GM12873 (cell line): ENCODE measurements around the gene EXOC5.

Experiments
- TF ChIP-seq, protein P1 (sequence below): IDR thresholded peaks from 2 replicates; pipeline ENCODE4 v1.5.1; 2012; ENCODE audit warnings: low read depth, mild to moderate bottlenecking, moderate library complexity, low read length, control low read depth; ENCODE audit not compliant: insufficient read depth; ENCODE audit errors: missing control alignments

Gene EXOC5

DNA sequence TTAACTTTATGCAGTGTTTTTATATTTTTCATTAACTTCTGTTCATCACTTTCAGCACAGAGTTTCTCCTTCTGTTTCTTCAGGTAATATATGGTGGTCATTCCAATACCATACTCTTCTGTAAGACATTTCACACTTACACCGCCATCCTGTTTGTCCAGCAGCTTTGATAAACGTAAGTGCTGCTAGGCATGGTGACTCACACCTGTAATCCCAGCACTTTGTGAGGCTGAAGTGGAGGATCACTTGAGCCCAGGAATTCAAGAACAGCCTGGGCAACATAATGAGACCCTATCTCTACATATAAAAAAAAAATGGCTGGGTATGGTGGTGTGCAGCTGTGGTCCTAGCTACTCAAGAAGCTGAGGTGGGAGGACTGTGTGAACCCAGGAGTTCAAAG, 55.8 kb downstream of the EXOC5 start:
- TF ChIP-seq, protein P1, sequence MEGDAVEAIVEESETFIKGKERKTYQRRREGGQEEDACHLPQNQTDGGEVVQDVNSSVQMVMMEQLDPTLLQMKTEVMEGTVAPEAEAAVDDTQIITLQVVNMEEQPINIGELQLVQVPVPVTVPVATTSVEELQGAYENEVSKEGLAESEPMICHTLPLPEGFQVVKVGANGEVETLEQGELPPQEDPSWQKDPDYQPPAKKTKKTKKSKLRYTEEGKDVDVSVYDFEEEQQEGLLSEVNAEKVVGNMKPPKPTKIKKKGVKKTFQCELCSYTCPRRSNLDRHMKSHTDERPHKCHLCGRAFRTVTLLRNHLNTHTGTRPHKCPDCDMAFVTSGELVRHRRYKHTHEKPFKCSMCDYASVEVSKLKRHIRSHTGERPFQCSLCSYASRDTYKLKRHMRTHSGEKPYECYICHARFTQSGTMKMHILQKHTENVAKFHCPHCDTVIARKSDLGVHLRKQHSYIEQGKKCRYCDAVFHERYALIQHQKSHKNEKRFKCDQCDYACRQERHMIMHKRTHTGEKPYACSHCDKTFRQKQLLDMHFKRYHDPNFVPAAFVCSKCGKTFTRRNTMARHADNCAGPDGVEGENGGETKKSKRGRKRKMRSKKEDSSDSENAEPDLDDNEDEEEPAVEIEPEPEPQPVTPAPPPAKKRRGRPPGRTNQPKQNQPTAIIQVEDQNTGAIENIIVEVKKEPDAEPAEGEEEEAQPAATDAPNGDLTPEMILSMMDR = no peak

DNA sequence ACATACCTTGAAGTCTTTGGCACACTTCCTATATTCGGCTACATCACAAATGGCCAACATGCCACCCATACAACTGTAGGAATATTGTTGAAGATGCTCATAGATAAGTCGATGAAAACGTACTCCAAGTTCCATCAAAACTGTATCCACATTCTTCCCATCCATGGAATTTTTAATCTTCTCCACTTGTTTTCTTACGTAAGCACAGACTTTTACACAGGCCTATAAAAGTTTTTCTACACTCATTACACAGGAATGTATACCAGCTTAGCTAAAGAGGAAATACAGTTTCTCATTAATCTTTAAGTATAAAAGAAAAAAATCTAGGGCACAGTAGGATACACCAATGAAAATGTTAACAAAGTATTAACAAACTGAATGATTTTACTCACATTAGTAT, 59.1 kb downstream of the EXOC5 start:
- TF ChIP-seq, protein P1 = no peak

DNA sequence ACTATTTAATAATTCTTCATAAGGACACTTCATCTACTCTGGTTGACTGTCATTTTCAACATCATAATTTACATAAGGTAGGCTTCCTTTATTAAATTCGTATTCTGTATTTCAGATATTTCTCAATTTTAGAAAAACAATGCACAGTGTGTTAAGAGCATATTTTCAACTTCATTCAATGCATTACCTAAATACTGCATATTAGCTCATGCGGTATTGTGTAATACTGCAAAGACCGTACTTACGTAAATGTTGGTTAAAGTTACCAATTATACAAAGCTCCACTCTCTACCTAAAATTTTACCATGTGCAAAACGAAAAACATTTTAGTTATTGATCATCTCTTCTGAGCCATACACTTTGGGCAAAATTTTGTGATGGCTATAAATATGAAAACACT, 62.8 kb downstream of the EXOC5 start:
- TF ChIP-seq, protein P1 = no peak

DNA sequence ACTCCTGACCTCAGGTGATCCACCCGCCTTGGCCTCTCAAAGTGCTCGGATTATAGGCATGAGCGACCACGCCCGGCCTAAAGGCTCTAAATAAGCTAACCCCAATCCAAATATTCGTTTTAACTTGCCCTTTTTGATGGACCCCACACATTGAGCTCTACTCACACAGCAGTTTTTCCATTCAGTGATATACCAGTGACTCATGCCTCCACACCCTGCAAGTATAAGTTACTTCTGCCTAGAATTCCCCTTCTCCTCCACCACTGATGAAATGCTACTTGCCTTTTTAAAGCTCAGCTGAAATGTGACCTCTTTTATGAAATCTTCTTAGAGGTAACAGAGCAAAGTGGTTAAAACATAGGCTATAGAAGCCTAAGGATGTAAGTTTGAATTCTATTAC, 68.8 kb downstream of the EXOC5 start:
- TF ChIP-seq, protein P1 = no peak

DNA sequence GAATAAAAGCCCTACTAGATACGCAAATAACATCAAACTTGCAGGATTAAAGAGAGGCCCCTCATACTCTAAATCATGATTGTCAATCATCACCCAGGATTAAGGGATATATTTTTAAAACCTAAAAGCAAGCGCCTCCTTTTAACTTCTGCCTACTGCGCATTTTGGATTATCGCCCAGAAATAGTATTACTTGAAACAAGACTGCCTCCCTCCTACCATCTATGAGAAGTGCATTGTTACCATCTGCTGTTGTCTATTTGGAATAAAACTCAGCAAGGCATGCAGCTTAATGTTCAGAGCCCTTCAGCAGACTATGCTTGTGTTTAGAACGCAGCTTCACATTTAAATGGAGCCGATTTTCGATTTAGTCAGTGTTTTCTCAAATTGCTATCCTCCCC, 79.6 kb downstream of the EXOC5 start:
- TF ChIP-seq, protein P1 = no peak

DNA sequence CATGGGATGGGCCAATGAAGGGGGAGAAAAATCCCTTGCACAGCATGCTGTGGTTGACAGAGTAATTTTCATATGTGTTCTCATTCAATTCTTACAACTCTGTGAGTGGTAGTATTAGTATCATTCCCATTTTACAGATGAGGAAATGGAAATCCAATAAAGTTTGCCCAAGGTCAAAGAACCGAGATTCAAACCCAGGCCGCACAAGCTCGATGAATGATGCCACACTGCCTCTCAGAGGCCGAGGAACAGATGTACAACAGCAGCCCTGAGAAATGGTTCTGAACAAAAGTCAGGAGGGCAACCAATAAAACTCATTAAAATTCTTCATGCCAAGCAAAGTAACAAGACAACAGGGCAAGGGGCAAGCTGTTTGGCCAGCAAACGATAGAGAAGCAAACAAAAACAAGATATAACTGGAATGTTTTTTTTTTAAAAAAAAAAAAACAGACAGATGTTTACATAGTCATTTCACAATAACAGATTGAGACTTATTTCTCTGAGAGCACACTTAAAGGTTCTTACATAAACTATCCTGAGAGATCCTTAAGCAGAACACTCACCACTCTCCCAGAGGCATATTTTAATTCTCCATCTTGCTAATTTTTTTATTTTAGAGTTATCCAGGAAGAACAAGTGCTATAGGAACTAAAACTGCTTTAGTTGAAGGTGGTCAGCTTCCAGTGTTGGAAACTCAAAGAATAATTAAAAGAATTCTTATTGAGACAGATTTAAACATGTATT, 85.8 kb downstream of the EXOC5 start:
- TF ChIP-seq, protein P1 = peak; percentile 56

DNA sequence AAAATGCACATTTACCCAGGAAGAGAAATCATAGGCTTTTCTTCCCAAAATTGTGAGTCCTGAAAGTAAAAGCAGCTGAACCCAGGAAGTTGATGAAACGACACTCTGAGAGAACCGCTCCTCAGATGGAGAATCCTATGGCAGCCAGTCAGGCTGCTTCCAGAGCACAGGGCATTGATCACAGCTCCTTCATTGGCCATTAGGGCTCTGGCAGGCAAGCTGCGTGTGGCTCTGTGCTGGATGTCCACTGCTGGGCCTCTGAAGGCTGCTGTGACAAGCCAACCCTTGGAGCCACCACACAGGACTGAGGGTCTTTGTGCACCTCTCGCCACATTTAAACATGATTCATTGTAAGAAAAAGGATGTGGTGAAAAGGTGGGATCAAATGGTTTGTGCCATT, 89.4 kb downstream of the EXOC5 start:
- TF ChIP-seq, protein P1 = no peak
